Activated CD8-positive, alpha-beta T cell treated with anti-CD3 and anti-CD28 coated beads for 36 hours (primary cell): ENCODE measurements around the gene LYRM9. TPM values are rescaled to one million over a fixed set of nuclear protein-coding genes. Genes with fewer than 3 reads are reported as not detected.

Source experiments
- ATAC-seq: fragments of 200-7000 bp; cut with Tn5 transposase; one replicate; pipeline ENCODE4 v1.10.0; 2021; ENCODE audit warnings: mild to moderate bottlenecking, moderate library complexity
- CTCF ChIA-PET: fragments of 350-600 bp; sonication (Branson Sonifier 250); formaldehyde crosslinking; loops from one replicate; lab custom pipeline; 2021; ENCODE audit warnings: antibody characterized with exemption; lab: Charles Lee
- POLR2A ChIA-PET: fragments of 350-600 bp; sonication (Branson Sonifier 250); formaldehyde crosslinking; loops from one replicate; lab custom pipeline; 2021; ENCODE audit warnings: antibody characterized with exemption; lab: Charles Lee
- DNase-seq: peaks from one replicate; pipeline ENCODE4 v3.0.0-alpha.2; 2020
- H3K27ac Mint-ChIP-seq: one replicate; pipeline ENCODE4 v1.8.0; 2021; ENCODE audit warnings: mild to moderate bottlenecking, mixed read lengths
- H3K27me3 Mint-ChIP-seq: one replicate; pipeline ENCODE4 v1.8.0; 2021; ENCODE audit warnings: mixed read lengths
- H3K36me3 Mint-ChIP-seq: one replicate; pipeline ENCODE4 v1.8.0; 2021; ENCODE audit warnings: low read depth, mixed read lengths
- H3K4me1 Mint-ChIP-seq: one replicate; pipeline ENCODE4 v1.8.0; 2021; ENCODE audit warnings: low read depth, mixed read lengths
- H3K4me3 Mint-ChIP-seq: one replicate; pipeline ENCODE4 v1.8.0; 2021; ENCODE audit warnings: mild to moderate bottlenecking, moderate library complexity, mixed read lengths
- H3K9me3 Mint-ChIP-seq: one replicate; pipeline ENCODE4 v1.8.0; 2021; ENCODE audit warnings: mixed read lengths
- intact Hi-C: fragments of 100-400 bp; cut with micrococcal nuclease; formaldehyde crosslinking; loops from one replicate; pipeline ENCODE4 v1.10.0; 2022
- total RNA-seq, 2 experiments: library from RNA; stranded (reverse); gene quantifications; one replicate each; pipeline ENCODE4 v1.2.3, GENCODE V29; 2021
- TF ChIP-seq, protein P1 (sequence below): fragments of 200-600 bp; IDR thresholded peaks from one replicate; pipeline ENCODE4 v1.8.0; 2022; ENCODE audit warnings: antibody characterized with exemption, mild to moderate bottlenecking

Gene LYRM9
- total RNA-seq, 2 experiments from 2014 or later, result 3.1 to 3.5 TPM

GRCh38 chr17:27904534-27905446 lies 11.6 kb upstream of the LYRM9 start:
- DNase-seq (no peak), ATAC-seq (no peak)
- Mint-ChIP-seq H3K27me3 (peaks cover 12% of the 10 kb centered on the region), H3K36me3 (no peaks in the 10 kb centered on the region), H3K9me3 (no peaks in the 10 kb centered on the region), H3K4me3 (no peak overlapping the region), H3K27ac (no peak overlapping the region), H3K4me1 (no peaks in the 10 kb centered on the region)
- POLR2A ChIA-PET, result no interaction called here
- TF ChIP-seq, protein P1, sequence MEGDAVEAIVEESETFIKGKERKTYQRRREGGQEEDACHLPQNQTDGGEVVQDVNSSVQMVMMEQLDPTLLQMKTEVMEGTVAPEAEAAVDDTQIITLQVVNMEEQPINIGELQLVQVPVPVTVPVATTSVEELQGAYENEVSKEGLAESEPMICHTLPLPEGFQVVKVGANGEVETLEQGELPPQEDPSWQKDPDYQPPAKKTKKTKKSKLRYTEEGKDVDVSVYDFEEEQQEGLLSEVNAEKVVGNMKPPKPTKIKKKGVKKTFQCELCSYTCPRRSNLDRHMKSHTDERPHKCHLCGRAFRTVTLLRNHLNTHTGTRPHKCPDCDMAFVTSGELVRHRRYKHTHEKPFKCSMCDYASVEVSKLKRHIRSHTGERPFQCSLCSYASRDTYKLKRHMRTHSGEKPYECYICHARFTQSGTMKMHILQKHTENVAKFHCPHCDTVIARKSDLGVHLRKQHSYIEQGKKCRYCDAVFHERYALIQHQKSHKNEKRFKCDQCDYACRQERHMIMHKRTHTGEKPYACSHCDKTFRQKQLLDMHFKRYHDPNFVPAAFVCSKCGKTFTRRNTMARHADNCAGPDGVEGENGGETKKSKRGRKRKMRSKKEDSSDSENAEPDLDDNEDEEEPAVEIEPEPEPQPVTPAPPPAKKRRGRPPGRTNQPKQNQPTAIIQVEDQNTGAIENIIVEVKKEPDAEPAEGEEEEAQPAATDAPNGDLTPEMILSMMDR, result no peak
- intact Hi-C loops, result no loop called here
- CTCF ChIA-PET, result interaction anchor here (2.2 kb wide), 1 partner anchor 11 kb away, joined by 5 read pairs; the partner anchor contains the start of gene LYRM9

- no peaks in the 10 kb centered on the region for H3K9me3 Mint-ChIP-seq
- no peaks in the 10 kb centered on the region for H3K4me1 Mint-ChIP-seq
- no peak overlapping the region for H3K4me3 Mint-ChIP-seq
- TF ChIP-seq, protein P1, result no peak
- ATAC-seq (no peak), DNase-seq (no peak)
- no peaks in the 10 kb centered on the region for H3K36me3 Mint-ChIP-seq
- no peak overlapping the region for H3K27ac Mint-ChIP-seq
- intact Hi-C loops, result no loop called here
- ChIA-PET CTCF (interaction anchor here (2.2 to 2.9 kb wide), 2 partner anchors 11 kb away, joined by 5 to 13 read pairs; partner anchors contain the start of gene LYRM9), POLR2A (no interaction called here)
- peaks cover 12% of the 10 kb centered on the region for H3K27me3 Mint-ChIP-seq
Measured at GRCh38 chr17:27904114-27904513, 10.9 kb upstream of the LYRM9 start.

DNA sequence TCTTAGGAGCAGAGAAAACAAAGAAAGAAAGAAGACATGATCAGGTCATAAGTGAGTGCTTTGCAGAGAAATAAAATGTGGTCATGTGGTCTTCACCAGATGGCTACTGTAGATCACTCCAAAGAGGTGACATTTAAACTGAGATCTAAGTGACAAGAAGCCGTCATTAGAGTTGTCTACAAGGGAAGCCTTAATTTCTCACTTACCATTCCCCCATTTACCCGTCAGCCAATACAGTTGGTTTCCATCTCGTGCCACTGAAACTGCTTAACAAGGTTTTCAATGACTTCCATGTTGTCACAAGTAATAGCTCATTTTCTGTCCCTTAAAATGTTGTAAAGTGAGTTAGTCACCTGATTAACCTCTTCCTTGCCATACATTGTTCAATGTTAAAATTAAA lies 6.4 kb upstream of the LYRM9 start:
- Mint-ChIP-seq H3K4me3 (no peak overlapping the region), H3K9me3 (no peaks in the 10 kb centered on the region), H3K4me1 (no peaks in the 10 kb centered on the region), H3K27ac (no peak overlapping the region), H3K36me3 (no peaks in the 10 kb centered on the region), H3K27me3 (peaks cover 18% of the 10 kb centered on the region)
- ATAC-seq, result no peak
- DNase-seq, result no peak
- POLR2A ChIA-PET, result no interaction called here
- TF ChIP-seq, protein P1, result no peak
- CTCF ChIA-PET, result no interaction called here
- intact Hi-C loops, result no loop called here

- TF ChIP-seq, protein P1, result no peak
- ChIA-PET POLR2A (no interaction called here), CTCF (no interaction called here)
- Mint-ChIP-seq H3K4me1 (peaks cover 7% of the 10 kb centered on the region), H3K9me3 (no peaks in the 10 kb centered on the region), H3K4me3 (no peak overlapping the region), H3K36me3 (no peaks in the 10 kb centered on the region), H3K27ac (no peak overlapping the region), H3K27me3 (peaks cover 18% of the 10 kb centered on the region)
- intact Hi-C loops, result no loop called here
- ATAC-seq (no peak), DNase-seq (no peak)
Measured at GRCh38 chr17:27898096-27898495, 4.9 kb upstream of the LYRM9 start.

GRCh38 chr17:27896701-27897100 lies 3.5 kb upstream of the LYRM9 start:
- no peak for ATAC-seq
- intact Hi-C loops, result no loop called here

More at GRCh38 chr17:27896701-27897100, 3.5 kb upstream of the LYRM9 start:
- Mint-ChIP-seq H3K36me3 (no peaks in the 10 kb centered on the region), H3K27me3 (peaks cover 15% of the 10 kb centered on the region), H3K4me3 (no peak overlapping the region), H3K27ac (no peak overlapping the region), H3K4me1 (peaks cover 12% of the 10 kb centered on the region), H3K9me3 (no peaks in the 10 kb centered on the region)
- ChIA-PET POLR2A (no interaction called here), CTCF (interaction anchor here (1.0 kb wide), 1 partner anchor 91 kb away, joined by 3 read pairs; no protein-coding TSS in a partner anchor)
- TF ChIP-seq, protein P1, result no peak
- DNase-seq, result no peak
